IPS-18a (cell line): ENCODE measurements around the gene WDR37.

Experiments used
- H3K27ac ChIP-seq: one replicate; pipeline ENCODE4 v1.5.1; 2013; ENCODE audit warnings: low read length
- H3K27me3 ChIP-seq: one replicate; pipeline ENCODE4 v1.6.1; 2013; ENCODE audit warnings: mild to moderate bottlenecking, low read length; ENCODE audit not compliant: control insufficient read depth, insufficient read depth
- H3K36me3 ChIP-seq: one replicate; pipeline ENCODE4 v1.6.1; 2013; ENCODE audit warnings: low read depth, low read length; ENCODE audit not compliant: control insufficient read depth
- H3K4me1 ChIP-seq: one replicate; pipeline ENCODE4 v1.6.1; 2013; ENCODE audit warnings: low read depth, low read length; ENCODE audit not compliant: control insufficient read depth
- H3K4me3 ChIP-seq: one replicate; pipeline ENCODE4 v1.5.1; 2013; ENCODE audit warnings: low read length
- H3K9ac ChIP-seq: one replicate; pipeline ENCODE4 v1.6.1; 2013; ENCODE audit warnings: mild to moderate bottlenecking, low read length, moderate library complexity
- H3K9me3 ChIP-seq: one replicate; pipeline ENCODE4 v1.6.1; 2013; ENCODE audit warnings: low read depth, low read length; ENCODE audit not compliant: control insufficient read depth

WDR37 gene

DNA sequence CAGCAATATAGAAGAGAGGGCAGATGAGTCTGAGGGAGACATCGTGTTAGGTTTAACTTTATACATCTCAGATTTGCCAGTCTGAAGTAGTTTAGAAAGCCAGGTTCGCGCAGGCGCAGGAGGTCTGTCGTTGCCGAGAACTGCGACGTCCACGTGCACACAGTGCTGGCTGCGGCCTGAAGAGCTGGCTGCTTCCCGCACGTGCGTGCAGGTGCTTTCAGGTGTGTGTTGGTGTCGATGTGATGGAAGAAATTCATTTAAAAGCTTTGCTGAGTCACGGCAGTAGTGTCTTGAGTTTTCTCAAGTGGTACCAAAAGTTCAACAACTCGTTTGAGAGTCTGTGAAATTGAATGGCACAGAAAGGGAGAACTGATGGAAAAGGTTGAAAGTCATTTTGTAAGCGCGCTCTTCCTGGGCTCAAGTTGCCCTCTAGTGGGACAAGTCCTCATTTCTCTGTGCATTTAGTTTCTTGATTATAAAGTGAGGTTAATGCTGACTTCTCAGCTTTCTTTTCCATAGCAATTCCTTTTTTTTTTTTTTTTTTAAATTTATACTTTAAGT, 18.6 kb downstream of the WDR37 start:
- Histone ChIP-seq H3K36me3 (peaks cover 20% of the 10 kb centered on the region), H3K9me3 (no peaks in the 10 kb centered on the region), H3K9ac (no peak overlapping the region), H3K4me3 (no peak overlapping the region), H3K4me1 (no peaks in the 10 kb centered on the region), H3K27ac (no peak overlapping the region), H3K27me3 (no peaks in the 10 kb centered on the region)

DNA sequence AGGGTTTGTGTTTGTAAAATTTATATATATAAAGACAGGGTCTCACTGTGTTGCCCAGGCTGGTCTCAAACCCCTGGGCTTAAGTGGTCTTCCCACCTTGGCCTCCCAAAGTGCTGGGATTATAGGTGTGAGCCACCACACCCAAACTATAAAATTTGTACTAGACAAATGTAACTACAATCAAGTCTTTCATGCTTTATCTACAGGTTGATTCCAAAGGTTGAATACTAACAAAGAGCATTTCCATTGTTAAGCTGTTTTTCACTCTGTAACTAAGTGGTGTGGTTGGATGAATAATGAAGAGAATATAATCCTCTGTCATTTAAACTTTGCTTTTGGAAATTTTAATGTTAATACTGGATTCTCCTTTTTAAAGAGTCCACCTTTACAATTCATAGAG, 22.5 kb downstream of the WDR37 start:
- Histone ChIP-seq H3K9me3 (no peaks in the 10 kb centered on the region), H3K27me3 (no peaks in the 10 kb centered on the region), H3K4me3 (no peak overlapping the region), H3K4me1 (no peaks in the 10 kb centered on the region), H3K36me3 (peaks cover 27% of the 10 kb centered on the region), H3K9ac (no peak overlapping the region), H3K27ac (no peak overlapping the region)

DNA sequence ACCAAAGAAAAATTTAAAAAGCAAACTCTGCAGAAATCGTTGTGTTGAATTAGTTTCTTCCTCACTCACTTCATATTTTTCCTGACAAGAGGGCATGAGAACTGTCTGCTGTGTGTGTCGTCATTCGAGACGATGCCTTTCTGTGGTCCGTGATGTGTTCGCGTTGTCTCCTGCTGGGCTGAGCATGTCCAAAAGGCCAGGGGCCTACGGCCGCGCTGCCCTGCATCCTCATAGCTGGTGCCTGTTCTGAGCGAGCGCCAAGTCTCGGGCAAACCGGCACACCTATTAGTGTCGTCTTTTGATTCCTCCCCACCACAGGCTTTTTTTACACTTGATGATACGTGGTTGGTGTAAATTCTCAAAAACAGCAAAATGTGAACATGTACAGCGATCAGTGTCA, 27.4 kb downstream of the WDR37 start:
- Histone ChIP-seq H3K4me1 (no peaks in the 10 kb centered on the region), H3K4me3 (no peak overlapping the region), H3K27me3 (no peaks in the 10 kb centered on the region), H3K36me3 (peaks cover 29% of the 10 kb centered on the region), H3K9ac (no peak overlapping the region), H3K9me3 (no peaks in the 10 kb centered on the region), H3K27ac (no peak overlapping the region)

DNA sequence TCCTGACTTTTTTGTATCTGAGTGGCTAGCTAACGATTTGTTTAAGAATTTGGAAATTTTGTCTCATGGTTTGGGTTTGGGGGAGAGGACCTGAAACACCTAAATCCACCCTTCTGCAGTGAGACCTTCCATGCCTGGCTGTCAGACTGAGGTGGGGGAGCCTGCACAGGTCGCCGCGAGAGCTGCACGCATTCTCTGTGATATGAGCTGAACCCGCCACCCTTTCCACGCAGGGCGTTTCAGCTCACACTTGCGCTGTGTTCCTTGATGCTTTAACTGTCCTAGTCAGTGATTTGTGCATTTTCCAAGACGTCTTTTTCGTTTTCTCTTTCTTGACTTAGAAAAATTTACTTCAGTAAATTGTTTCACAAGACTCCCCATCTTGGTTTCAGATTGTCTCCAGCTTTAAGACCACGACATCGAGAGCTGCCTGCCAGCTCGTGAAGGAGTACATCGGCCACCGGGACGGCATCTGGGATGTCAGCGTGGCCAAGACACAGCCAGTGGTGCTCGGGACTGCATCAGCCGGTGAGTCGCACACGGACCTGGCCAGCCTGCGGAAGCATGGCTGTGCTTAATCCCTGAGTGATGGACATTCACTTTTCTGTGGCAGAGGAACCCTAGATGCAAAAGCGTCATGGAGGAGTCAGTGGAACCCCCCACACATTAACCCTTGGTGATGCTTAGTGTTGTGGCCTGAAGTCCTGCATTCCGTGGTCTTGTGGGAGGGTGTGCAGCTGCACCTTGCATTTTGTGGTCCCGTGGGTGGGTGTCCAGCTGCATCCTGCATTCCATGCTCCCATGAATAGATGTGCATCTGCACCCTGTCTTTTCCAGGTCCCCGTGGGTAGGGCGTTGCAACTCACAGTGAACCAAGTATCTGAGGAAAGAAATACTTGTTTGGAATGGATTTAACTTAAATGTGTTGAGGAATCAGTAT, 28.1 kb downstream of the WDR37 start:
- no peaks in the 10 kb centered on the region for H3K9me3 ChIP-seq
- peaks cover 28% of the 10 kb centered on the region for H3K36me3 ChIP-seq
- H3K27ac ChIP-seq, result no peak overlapping the region
- no peak overlapping the region for H3K9ac ChIP-seq
- H3K4me3 ChIP-seq, result no peak overlapping the region
- H3K4me1 ChIP-seq, result no peaks in the 10 kb centered on the region
- no peaks in the 10 kb centered on the region for H3K27me3 ChIP-seq

DNA sequence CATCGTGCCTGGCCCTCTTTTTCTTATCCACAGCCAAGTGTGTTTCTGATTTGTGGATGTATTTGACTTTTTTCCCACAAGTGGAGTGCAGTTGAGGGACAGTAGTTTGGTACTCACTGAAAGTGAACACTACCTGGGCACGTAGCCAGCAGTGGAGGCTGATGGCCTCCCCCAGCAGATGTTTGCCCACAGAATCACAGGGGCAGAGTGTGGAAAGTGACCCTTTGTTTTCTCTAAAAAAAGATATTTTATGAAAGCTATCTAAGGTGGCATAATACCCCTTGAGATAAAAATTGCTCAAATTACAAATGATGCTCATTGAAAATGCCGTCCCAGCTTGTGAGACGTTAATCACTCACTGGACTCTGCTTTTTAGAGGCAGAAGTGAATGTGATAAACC, 29.1 kb downstream of the WDR37 start:
- Histone ChIP-seq H3K9ac (no peak overlapping the region), H3K4me3 (no peak overlapping the region), H3K27ac (no peak overlapping the region), H3K36me3 (peaks cover 22% of the 10 kb centered on the region), H3K9me3 (no peaks in the 10 kb centered on the region), H3K4me1 (no peaks in the 10 kb centered on the region), H3K27me3 (no peaks in the 10 kb centered on the region)

DNA sequence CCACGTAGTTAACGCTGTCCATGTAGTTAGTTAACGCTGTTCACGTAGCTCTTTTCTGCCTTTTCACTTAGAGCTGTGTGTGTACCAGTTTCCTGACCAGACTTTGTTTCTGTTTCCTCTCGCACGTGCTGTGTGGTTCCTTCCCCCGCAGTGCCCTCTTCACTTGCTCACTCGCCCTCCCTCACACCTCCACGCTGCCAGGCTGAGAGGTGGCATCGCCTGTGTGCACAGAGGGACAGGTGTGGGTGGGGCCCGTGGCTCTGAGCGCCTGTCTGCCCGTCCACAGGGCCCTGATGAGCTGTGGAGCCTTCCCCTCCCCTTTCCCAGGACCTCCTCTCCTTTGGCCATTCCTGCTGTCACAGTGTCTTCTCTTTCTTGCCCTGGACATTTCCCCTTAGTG, 30.6 kb downstream of the WDR37 start:
- Histone ChIP-seq H3K9ac (no peak overlapping the region), H3K27me3 (no peaks in the 10 kb centered on the region), H3K4me1 (no peaks in the 10 kb centered on the region), H3K4me3 (no peak overlapping the region), H3K27ac (no peak overlapping the region), H3K9me3 (no peaks in the 10 kb centered on the region), H3K36me3 (peaks cover 25% of the 10 kb centered on the region)

DNA sequence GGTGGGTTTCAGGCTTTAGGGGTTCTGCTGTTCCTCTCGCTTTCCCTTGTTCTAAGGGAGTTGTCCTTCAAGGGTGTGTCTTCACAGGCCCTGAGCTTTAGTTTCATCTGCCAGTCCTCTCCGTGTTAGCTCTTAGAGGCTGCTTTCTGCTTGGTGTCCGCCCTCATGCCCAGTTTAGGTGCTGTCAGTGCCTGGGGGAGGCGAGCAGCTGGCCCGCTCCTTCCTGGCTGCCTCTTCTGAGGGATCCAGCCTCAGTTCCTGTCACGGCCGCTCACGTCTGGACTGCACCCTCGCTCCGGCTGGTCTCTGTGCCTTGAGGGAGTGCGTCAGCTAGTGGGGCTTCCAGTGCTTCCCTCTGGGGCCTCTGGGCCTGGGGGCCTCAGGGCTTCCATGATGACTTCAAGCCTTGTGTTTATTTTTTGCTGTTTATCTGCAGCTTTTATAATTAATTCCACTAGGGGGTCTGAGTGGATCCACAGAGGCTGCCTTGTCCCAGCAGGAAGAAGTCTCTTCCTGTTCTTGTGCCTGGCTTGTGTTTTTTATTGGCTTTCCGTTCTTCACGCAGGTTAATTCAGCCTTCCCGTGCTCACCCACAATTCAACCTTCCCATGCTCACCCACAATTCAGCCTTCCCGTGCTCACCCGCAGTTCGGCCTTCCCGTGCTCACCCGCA, 33.0 kb downstream of the WDR37 start:
- Histone ChIP-seq H3K9me3 (no peaks in the 10 kb centered on the region), H3K27me3 (no peaks in the 10 kb centered on the region), H3K4me1 (no peaks in the 10 kb centered on the region), H3K9ac (no peak overlapping the region), H3K27ac (no peak overlapping the region), H3K4me3 (no peak overlapping the region), H3K36me3 (peaks cover 22% of the 10 kb centered on the region)

DNA sequence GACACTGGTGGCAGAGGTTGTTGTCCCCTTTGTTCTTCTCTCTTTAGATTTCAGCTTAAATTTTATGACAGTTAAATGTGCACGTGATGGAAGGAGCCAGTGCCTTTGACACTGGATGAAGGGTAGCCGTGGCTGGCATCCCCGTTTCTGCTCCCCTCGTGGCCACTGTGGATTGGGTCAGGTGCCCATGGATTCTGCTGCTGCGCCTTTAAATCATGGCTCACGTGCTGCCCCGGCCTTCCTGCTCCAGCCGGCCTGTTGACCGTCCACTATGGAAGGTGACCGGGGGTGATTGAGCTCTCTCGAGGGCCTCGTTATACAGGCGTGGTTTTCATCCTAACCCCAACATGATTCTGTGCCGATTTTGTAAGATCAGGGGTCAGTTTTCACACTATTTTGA, 34.5 kb downstream of the WDR37 start:
- no peak overlapping the region for H3K4me3 ChIP-seq
- H3K36me3 ChIP-seq, result peaks cover 18% of the 10 kb centered on the region
- no peaks in the 10 kb centered on the region for H3K27me3 ChIP-seq
- H3K27ac ChIP-seq, result no peak overlapping the region
- H3K4me1 ChIP-seq, result no peaks in the 10 kb centered on the region
- no peak overlapping the region for H3K9ac ChIP-seq
- no peaks in the 10 kb centered on the region for H3K9me3 ChIP-seq

DNA sequence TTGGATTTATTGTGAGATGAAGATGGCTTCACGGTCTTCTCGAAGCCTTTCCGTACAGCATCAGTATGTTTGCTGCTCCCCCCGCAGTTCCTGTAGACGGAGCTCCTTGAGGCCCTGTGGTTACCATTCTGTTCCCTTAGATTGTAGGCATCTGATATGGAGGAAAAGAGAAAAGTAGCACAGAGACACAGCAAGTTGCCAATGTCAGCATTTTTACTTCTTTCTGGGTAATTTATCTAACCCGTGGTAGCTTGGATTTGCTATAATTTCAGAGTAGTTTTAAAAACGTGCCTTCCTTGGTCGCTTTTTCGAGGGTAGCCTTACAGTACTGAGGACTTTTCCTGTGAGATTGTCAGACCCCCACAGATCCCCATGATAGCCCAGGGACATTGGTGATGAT, 37.5 kb downstream of the WDR37 start:
- Histone ChIP-seq H3K27ac (no peak overlapping the region), H3K36me3 (peaks cover 23% of the 10 kb centered on the region)

DNA sequence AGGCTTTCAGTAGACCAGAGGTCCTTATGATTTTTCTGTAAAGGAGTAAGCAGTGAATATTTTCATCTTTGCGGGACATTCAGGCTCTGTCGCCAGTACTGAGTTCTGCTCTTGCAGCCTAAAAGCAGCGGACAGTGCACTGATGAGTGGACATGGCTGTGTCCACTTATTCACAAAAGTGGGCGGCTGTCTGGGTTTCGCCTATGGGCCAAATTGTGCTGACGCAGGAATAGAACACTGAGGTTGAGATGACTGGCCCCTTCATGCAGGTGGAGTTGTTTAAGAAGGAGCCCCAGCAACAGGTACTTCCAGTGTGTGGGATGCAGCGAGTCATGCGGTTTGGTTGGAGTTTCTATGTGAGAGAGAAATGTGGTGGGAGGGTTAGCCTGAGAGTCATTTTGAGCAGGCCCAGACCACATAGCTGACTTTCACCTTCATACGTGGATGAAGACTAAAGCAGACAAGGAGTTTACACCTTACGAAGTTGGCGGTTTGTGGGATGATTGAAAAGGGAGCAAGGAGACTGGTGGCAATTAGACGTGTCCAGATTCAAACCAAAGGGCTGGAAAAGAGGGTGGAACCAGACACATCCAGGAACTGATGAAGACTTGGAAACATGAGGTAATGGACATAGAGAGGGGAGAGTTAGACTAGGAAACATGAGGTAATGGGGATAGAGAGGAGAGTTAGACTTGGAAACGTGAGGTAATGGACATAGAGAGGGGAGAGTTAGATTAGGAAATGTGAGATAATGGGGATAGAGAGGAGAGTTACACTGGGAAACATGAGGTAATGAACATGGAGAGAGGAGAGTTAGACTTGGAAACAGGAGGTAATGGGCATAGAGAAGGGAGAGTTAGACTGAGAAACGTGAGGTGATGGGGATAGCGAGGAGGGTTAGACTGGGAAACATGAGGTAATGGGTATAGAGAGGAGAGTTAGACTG, 38.2 kb downstream of the WDR37 start:
- Histone ChIP-seq H3K36me3 (peaks cover 26% of the 10 kb centered on the region), H3K9me3 (no peaks in the 10 kb centered on the region), H3K27me3 (no peaks in the 10 kb centered on the region), H3K9ac (no peak overlapping the region), H3K27ac (no peak overlapping the region), H3K4me1 (no peaks in the 10 kb centered on the region), H3K4me3 (no peak overlapping the region)

More for the DNA sequence above, 37.5 kb downstream of the WDR37 start:
- Histone ChIP-seq H3K9me3 (no peaks in the 10 kb centered on the region), H3K9ac (no peak overlapping the region), H3K4me1 (no peaks in the 10 kb centered on the region), H3K27me3 (no peaks in the 10 kb centered on the region), H3K4me3 (no peak overlapping the region)

DNA sequence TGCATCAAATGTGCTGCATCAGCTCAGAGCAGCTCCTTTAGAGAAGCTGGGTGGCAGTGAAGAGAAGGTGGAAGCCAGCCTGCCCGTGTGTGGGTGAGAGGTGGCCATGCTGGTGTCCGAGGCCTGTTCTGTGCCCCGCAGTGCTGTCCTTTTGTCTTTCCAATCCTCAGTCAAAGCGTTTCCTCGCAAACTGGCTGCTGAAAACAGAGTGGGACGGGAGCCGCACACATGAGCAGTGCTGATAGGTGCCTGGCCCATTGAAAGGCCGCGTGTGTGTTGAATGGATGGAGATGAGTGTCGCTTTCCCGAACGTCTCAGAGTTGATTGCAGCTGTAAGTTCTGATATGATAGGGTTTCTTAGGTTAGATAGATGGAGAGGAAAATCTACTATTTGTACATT, 39.3 kb downstream of the WDR37 start:
- Histone ChIP-seq H3K27ac (no peak overlapping the region), H3K4me3 (no peak overlapping the region), H3K27me3 (no peaks in the 10 kb centered on the region), H3K9me3 (no peaks in the 10 kb centered on the region), H3K4me1 (no peaks in the 10 kb centered on the region), H3K9ac (no peak overlapping the region), H3K36me3 (peaks cover 22% of the 10 kb centered on the region)
